MM.1S (cell line): ENCODE data around the gene RNF115.

ENCODE experiments used
- CTCF ChIP-seq: fragments of 300-600 bp; sonication (generic); IDR thresholded peaks from 2 replicates; pipeline ENCODE4 v1.5.1; 2016; ENCODE audit warnings: antibody characterized with exemption, low read length, mixed read lengths
- EZH2 ChIP-seq: fragments of 300-600 bp; sonication (generic); optimal IDR thresholded peaks from 2 replicates; pipeline ENCODE3; 2017; ENCODE audit warnings: low read depth, mild to moderate bottlenecking, antibody characterized with exemption, low read length, mixed read lengths

GRCh38 chr1:145730467-145730866, 93.4 kb downstream of the RNF115 start:
- TF ChIP-seq CTCF (no peak), EZH2 (no peak)
